ENCODE results near the gene PRR4.

Gene PRR4

DNA sequence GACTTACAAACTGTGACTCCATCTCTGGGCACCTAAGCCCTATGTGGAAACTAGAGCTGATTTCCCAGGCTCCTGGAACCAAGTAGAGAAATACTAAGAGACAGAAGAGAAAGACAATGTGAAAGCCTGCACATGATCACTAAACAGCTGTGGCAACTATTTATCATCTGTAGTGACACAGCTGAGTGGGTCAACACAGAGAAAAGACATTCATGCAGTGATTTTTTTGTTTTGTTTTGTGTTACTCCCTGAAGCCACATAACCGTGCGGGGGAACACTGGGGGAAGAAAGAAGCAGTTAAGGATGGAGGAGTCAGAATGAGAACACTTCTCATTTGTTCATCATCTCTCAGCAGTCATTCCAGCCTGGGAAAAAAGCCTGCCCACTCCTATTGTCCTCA is 1.5 kb downstream of the PRR4 start:
- H3K36me3 ChIP-seq (ENCODE audit: control insufficient read depth, insufficient read depth, low read length): no peaks in the 10 kb centered on the region
- H3K4me1 ChIP-seq (ENCODE audit: control insufficient read depth, insufficient read depth, low read length): no peaks in the 10 kb centered on the region
- H3K9me3 ChIP-seq (ENCODE audit: control insufficient read depth, low read length): no peaks in the 10 kb centered on the region
- H3K27me3 ChIP-seq (ENCODE audit: control insufficient read depth, insufficient read depth, low read length): no peaks in the 10 kb centered on the region
- H3K9ac ChIP-seq (ENCODE audit: low read length): no peak overlapping the region
- no peak overlapping the region for H3K4me3 ChIP-seq (ENCODE audit: low read length)

DNA sequence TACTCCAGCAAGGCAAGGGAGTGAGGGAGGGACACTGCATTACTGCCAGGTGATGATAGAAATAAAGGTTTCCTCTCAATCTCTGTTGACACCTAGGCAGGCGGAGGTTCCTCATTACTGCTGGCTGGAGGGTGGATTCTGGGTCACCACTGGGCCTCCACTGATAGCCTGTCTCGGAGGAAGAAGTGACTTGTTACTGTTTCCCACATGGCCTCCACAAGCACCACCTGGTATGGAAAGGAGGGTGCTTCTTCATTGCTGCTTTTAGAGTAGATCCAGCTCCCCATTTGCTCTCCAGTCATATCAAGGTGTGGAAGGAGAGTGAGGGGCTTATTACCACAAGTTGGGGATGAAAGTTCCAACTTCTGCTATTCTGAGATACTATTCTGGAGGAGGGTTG is 6.4 kb downstream of the PRR4 start:
- Histone ChIP-seq H3K27me3 (ENCODE audit: control insufficient read depth, insufficient read depth, low read length) (no peaks in the 10 kb centered on the region), H3K9me3 (ENCODE audit: control insufficient read depth, low read length) (no peaks in the 10 kb centered on the region), H3K9ac (ENCODE audit: low read length) (no peak overlapping the region), H3K36me3 (ENCODE audit: control insufficient read depth, insufficient read depth, low read length) (no peaks in the 10 kb centered on the region), H3K4me1 (ENCODE audit: control insufficient read depth, insufficient read depth, low read length) (no peaks in the 10 kb centered on the region), H3K4me3 (ENCODE audit: low read length) (no peak overlapping the region)

DNA sequence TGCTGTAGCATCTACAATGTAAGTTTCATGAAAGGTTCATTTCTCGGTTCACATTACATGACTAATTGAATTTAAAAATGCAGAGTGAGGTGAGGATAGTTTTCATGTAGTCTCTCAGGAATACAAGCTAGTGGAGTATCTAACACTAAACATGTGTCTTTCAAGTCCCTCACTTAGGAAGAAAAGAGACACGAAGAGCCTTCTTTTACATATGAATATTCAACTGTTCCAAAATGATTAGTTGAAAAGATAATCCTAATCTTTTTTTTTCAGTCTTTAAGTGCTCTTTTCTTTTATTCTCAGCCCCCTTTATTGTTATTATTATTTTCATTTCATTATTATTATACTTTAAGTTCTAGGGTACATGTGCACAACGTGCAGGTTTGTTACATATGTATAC is 10.8 kb downstream of the PRR4 start:
- H3K9ac ChIP-seq (ENCODE audit: low read length): no peak overlapping the region

DNA sequence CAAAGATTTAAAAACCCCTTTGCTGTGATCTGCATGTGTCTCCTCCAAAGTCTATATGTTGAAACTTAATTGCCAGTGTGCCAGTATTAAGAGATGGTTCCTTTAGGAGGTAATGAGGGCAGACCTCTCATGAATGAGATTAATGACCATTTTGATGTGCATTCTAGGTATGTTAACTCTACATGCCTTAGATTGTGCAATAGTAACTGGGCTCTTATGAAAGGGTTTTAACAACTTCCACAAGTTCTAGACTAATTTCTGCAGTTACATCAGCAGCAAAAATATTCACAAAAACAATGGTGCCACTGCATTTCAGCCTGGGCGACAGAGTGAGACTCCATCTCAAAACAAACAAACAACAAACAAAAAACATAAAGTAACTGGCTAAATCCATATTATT is 19.3 kb downstream of the PRR4 start:
- Histone ChIP-seq H3K36me3 (ENCODE audit: control insufficient read depth, insufficient read depth, low read length) (no peaks in the 10 kb centered on the region), H3K27me3 (ENCODE audit: control insufficient read depth, insufficient read depth, low read length) (no peaks in the 10 kb centered on the region), H3K9ac (ENCODE audit: low read length) (no peak overlapping the region), H3K4me3 (ENCODE audit: low read length) (no peak overlapping the region), H3K4me1 (ENCODE audit: control insufficient read depth, insufficient read depth, low read length) (no peaks in the 10 kb centered on the region), H3K9me3 (ENCODE audit: control insufficient read depth, low read length) (no peaks in the 10 kb centered on the region)

More for the DNA sequence above, 10.8 kb downstream of the PRR4 start:
- Histone ChIP-seq H3K4me3 (ENCODE audit: low read length) (no peak overlapping the region), H3K9me3 (ENCODE audit: control insufficient read depth, low read length) (no peaks in the 10 kb centered on the region), H3K27me3 (ENCODE audit: control insufficient read depth, insufficient read depth, low read length) (no peaks in the 10 kb centered on the region), H3K36me3 (ENCODE audit: control insufficient read depth, insufficient read depth, low read length) (no peaks in the 10 kb centered on the region), H3K4me1 (ENCODE audit: control insufficient read depth, insufficient read depth, low read length) (no peaks in the 10 kb centered on the region)

DNA sequence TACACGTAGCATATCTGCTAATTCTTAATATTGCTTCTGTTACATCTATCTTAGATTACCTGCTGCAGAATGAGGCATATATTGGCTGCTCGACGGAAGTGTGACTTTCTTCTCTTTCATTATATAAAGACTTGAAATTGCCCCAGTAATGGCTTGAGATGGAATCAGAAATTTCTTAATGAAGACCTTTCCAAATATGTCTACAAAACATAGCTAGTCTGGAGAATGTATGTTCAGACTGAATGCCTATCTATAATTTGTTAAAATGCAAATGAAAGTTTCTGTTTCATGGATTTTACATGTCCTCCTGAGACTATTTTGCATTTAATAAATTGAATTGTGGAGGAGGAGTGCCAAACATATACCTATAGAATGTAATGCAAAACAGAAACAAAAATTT is 23.0 kb downstream of the PRR4 start, which contains the start of gene TAS2R10:
TSS of gene TAS2R10 (minus strand) at position 101 of the 400 bp plus-strand sequence. CDS start at position 12, 89 bp downstream.
- no peaks in the 10 kb centered on the region for H3K27me3 ChIP-seq (ENCODE audit: control insufficient read depth, insufficient read depth, low read length)
- H3K9ac ChIP-seq (ENCODE audit: low read length): no peak within 1 kb of the TSS
- H3K4me3 ChIP-seq (ENCODE audit: low read length): no peak within 1 kb of the TSS
- no peaks in the 10 kb centered on the region for H3K4me1 ChIP-seq (ENCODE audit: control insufficient read depth, insufficient read depth, low read length)
- H3K9me3 ChIP-seq (ENCODE audit: control insufficient read depth, low read length): no peaks in the 10 kb centered on the region
- H3K36me3 ChIP-seq (ENCODE audit: control insufficient read depth, insufficient read depth, low read length): no peaks in the 10 kb centered on the region

DNA sequence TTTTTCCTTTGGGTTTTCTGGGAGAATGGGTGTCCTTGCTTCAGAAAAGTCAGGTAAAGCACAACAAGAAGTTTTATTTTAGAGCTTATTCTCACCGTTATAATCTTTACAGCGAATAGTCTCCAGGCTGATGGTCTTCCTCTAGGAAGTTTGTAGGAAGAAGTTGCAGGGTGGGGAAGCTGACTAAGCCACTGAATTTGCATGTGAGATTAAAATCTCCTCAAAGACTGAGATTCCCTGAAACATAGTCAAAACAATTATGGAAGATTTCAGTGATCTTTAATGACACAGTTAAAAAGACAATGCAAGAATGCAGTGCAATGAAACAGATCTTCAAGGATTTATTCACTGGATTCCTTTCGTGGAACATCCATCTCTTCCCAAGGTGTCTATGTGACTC is 24.3 kb downstream of the PRR4 start:
- no peaks in the 10 kb centered on the region for H3K27me3 ChIP-seq (ENCODE audit: control insufficient read depth, insufficient read depth, low read length)
- no peaks in the 10 kb centered on the region for H3K36me3 ChIP-seq (ENCODE audit: control insufficient read depth, insufficient read depth, low read length)
- no peaks in the 10 kb centered on the region for H3K4me1 ChIP-seq (ENCODE audit: control insufficient read depth, insufficient read depth, low read length)
- H3K9me3 ChIP-seq (ENCODE audit: control insufficient read depth, low read length): no peaks in the 10 kb centered on the region
- H3K4me3 ChIP-seq (ENCODE audit: low read length): no peak overlapping the region
- H3K9ac ChIP-seq (ENCODE audit: low read length): no peak overlapping the region

DNA sequence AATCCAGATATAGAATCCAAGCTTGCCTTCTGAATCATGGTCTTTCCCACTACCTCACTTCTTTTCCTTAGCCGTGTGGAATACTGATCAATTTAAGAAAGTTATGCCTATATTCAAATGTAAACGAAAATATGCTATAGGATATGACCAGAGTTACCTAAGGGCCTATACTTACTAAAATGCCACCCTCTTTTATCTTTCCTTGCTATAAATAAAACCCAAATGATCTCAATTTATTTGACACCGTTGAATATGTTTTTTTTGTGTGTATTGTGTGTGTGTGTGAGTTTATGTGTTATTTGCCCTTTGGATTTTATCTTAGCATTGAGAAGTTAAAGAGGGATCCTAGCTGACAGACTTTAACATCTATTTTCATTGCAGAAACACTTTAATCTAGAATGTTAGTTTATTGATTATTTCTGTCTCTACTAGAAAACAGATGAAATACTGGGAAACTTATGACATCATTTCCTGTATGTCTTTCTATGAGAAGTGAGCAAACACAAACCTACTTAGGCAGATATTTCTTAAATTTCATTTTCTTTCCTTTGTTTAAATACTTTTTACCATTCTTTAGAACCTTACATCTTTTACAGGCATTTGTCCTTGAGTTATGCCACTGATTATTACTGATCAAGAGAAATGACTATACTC is 37.3 kb downstream of the PRR4 start:
- no peaks in the 10 kb centered on the region for H3K9me3 ChIP-seq (ENCODE audit: control insufficient read depth, low read length)
- no peaks in the 10 kb centered on the region for H3K36me3 ChIP-seq (ENCODE audit: control insufficient read depth, insufficient read depth, low read length)
- peaks cover 20% of the 10 kb centered on the region for H3K27me3 ChIP-seq (ENCODE audit: control insufficient read depth, insufficient read depth, low read length)
- no peak overlapping the region for H3K9ac ChIP-seq (ENCODE audit: low read length)
- H3K4me1 ChIP-seq (ENCODE audit: control insufficient read depth, insufficient read depth, low read length): no peaks in the 10 kb centered on the region
- H3K4me3 ChIP-seq (ENCODE audit: low read length): no peak overlapping the region

DNA sequence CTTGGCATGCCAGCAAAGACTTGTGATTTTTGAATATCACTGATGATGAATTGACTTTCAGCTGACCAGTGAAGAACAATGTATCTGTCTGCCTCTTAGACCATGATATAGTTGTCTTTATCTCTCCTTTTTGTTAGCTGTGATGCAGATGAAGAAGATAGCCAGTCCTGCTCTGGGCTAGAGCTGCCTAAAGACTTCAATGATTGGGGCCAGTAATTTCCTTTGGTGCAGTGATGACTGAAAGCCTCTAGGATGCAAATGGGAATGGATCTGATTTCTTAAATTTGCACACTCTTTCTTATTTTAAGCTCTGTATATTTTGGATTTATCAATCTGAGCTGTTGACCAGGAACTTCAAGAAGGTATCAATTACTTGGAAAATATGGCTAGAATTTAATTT is 39.2 kb downstream of the PRR4 start, which contains the start of gene TAS2R9:
TSS of gene TAS2R9 (minus strand) at position 101 of the 400 bp plus-strand sequence. CDS start at position 8, 93 bp downstream.
- no peak within 1 kb of the TSS for H3K9ac ChIP-seq (ENCODE audit: low read length)
- H3K4me3 ChIP-seq (ENCODE audit: low read length): no peak within 1 kb of the TSS
- no peaks in the 10 kb centered on the region for H3K36me3 ChIP-seq (ENCODE audit: control insufficient read depth, insufficient read depth, low read length)
- H3K9me3 ChIP-seq (ENCODE audit: control insufficient read depth, low read length): no peaks in the 10 kb centered on the region
- peaks cover 20% of the 10 kb centered on the region for H3K27me3 ChIP-seq (ENCODE audit: control insufficient read depth, insufficient read depth, low read length)
- H3K4me1 ChIP-seq (ENCODE audit: control insufficient read depth, insufficient read depth, low read length): no peaks in the 10 kb centered on the region

DNA sequence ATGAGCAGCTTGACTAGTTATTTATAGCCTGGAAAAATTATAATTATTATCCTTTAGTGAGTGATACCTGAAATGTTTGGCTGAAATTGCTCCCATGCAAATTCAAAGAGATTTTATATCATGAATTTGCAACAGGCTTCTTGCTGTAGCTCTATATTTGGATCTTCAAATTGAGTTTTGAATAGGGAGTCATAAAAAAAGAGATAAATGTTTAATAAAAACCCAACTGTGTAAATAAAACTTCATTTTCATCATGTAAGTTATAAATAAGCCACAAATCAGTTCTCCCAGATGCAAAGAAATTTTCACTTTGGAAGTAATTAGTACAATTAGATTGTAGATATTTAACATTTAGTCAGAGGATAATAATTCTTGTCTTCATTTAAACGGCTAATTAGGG is 42.1 kb downstream of the PRR4 start, which contains the start of gene TAS2R8:
TSS of gene TAS2R8 (minus strand) at position 101 of the 400 bp plus-strand sequence. CDS start 306 bp downstream, outside the sequence.
- Histone ChIP-seq H3K9me3 (ENCODE audit: control insufficient read depth, low read length) (no peaks in the 10 kb centered on the region), H3K4me3 (ENCODE audit: low read length) (no peak within 1 kb of the TSS), H3K36me3 (ENCODE audit: control insufficient read depth, insufficient read depth, low read length) (no peaks in the 10 kb centered on the region), H3K4me1 (ENCODE audit: control insufficient read depth, insufficient read depth, low read length) (no peaks in the 10 kb centered on the region), H3K9ac (ENCODE audit: low read length) (no peak within 1 kb of the TSS), H3K27me3 (ENCODE audit: control insufficient read depth, insufficient read depth, low read length) (peaks cover 20% of the 10 kb centered on the region)

DNA sequence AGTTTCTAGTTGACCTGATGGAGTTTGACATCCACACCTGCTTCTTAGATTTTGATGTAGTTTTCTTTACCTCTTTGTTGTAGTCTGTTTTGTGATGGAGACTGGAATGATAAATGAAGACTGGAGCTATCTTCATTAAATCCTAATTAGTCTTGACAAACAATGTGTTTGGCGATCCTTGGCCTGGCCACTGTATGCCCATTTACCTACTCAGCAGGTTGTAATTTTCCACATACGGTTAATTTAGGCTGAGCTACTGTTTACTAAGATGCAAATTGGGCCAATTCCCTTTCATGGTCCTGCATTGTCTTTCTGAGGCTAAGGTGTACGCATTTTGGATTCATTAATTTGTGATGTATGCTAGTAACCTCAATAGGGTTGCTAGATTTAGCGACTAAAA is 46.7 kb downstream of the PRR4 start, which contains the start of gene TAS2R7:
TSS of gene TAS2R7 (minus strand) at position 41 of the 400 bp plus-strand sequence. CDS start 57 bp downstream, outside the sequence.
- H3K4me1 ChIP-seq (ENCODE audit: control insufficient read depth, insufficient read depth, low read length): no peaks in the 10 kb centered on the region
- no peaks in the 10 kb centered on the region for H3K27me3 ChIP-seq (ENCODE audit: control insufficient read depth, insufficient read depth, low read length)
- no peak within 1 kb of the TSS for H3K4me3 ChIP-seq (ENCODE audit: low read length)
- no peaks in the 10 kb centered on the region for H3K36me3 ChIP-seq (ENCODE audit: control insufficient read depth, insufficient read depth, low read length)
- no peak within 1 kb of the TSS for H3K9ac ChIP-seq (ENCODE audit: low read length)
- no peaks in the 10 kb centered on the region for H3K9me3 ChIP-seq (ENCODE audit: control insufficient read depth, low read length)

DNA sequence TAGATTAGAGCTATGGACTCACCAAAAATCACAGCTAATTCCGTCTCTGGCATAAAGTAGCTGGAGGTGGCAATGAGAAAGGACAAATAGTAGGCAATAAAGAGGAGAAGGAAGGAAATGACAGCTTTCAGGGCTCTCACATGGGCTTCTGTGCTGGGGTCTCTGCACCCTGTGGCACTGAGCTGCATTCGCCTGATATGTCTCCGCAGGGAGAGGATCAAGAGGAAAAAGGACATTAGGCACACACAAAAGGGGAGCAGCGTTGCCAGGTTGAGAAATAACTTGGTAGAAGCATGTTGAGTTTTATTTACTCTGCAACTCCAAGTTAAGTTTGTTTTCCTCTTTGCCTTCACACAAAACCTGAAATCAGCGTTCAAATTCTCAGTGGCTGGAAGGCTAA is 47.5 kb downstream of the PRR4 start:
- Histone ChIP-seq H3K4me1 (ENCODE audit: control insufficient read depth, insufficient read depth, low read length) (no peaks in the 10 kb centered on the region), H3K27me3 (ENCODE audit: control insufficient read depth, insufficient read depth, low read length) (no peaks in the 10 kb centered on the region), H3K36me3 (ENCODE audit: control insufficient read depth, insufficient read depth, low read length) (no peaks in the 10 kb centered on the region), H3K4me3 (ENCODE audit: low read length) (no peak overlapping the region), H3K9ac (ENCODE audit: low read length) (no peak overlapping the region), H3K9me3 (ENCODE audit: control insufficient read depth, low read length) (no peaks in the 10 kb centered on the region)

Data from mucosa of stomach (tissue), 1 donor.